NCI-H1417 treated with DMSO at 0.1 percent for 48 hours (cell line): Measurements from ENCODE around the gene PIF1.

ENCODE experiments used
- DNase-seq: peaks from one replicate; lab custom pipeline; 2025; lab: John Stamatoyannopoulos, UW

Gene PIF1

GRCh38 chr15:64774037-64774628 lies 51.3 kb downstream of the PIF1 start:
- no peak for DNase-seq

- no peak for DNase-seq
These were observed 51.8 kb downstream of the PIF1 start for GRCh38 chr15:64773606-64774005.

GRCh38 chr15:64772964-64773363 lies 52.5 kb downstream of the PIF1 start:
- no peak for DNase-seq

GRCh38 chr15:64772488-64772887 lies 53.0 kb downstream of the PIF1 start:
- no peak for DNase-seq

GRCh38 chr15:64770626-64771025 lies 54.8 kb downstream of the PIF1 start:
- DNase-seq, result no peak

GRCh38 chr15:64767203-64767602 lies 58.2 kb downstream of the PIF1 start:
- no peak for DNase-seq

GRCh38 chr15:64766058-64766457 lies 59.4 kb downstream of the PIF1 start:
- no peak for DNase-seq
